Thoracic aorta endothelial cell (primary cell): ENCODE results near the gene GGA1. TPM values are rescaled to one million over a fixed set of nuclear protein-coding genes. Genes with fewer than 3 reads are reported as not detected.

ENCODE experiments used
- small RNA-seq: library from RNA; depleted of rRNA; stranded (forward); fragments of <200 nt; gene quantifications from one replicate; pipeline ENCODE3, GENCODE V24; 2012
- total RNA-seq: library from RNA; depleted of rRNA; stranded (reverse); fragments of >200 nt; gene quantifications from 2 replicates; pipeline ENCODE4 v1.2.3, GENCODE V29; 2012

The GGA1 gene
- 44.1 and 44.8 TPM in 2 replicates for total RNA-seq

GRCh38 chr22:37608477-37609239 lies at the start of gene GGA1:
Gene GGA1 (plus strand): TSS chr22:37608834. CDS start chr22:37608861, 27 bp downstream.

GRCh38 chr22:37559901-37560607 lies 48.6 kb upstream of the GGA1 start, which contains the start of gene CDC42EP1:
Gene CDC42EP1 (plus strand): TSS chr22:37560480. CDS start chr22:37566350, 5,870 bp downstream.

GRCh38 chr22:37639070-37639760 lies 30.6 kb downstream of the GGA1 start, which contains the start of gene SH3BP1:
Gene SH3BP1 (plus strand): TSS chr22:37639669. CDS start chr22:37639788, 119 bp downstream.

DNA sequence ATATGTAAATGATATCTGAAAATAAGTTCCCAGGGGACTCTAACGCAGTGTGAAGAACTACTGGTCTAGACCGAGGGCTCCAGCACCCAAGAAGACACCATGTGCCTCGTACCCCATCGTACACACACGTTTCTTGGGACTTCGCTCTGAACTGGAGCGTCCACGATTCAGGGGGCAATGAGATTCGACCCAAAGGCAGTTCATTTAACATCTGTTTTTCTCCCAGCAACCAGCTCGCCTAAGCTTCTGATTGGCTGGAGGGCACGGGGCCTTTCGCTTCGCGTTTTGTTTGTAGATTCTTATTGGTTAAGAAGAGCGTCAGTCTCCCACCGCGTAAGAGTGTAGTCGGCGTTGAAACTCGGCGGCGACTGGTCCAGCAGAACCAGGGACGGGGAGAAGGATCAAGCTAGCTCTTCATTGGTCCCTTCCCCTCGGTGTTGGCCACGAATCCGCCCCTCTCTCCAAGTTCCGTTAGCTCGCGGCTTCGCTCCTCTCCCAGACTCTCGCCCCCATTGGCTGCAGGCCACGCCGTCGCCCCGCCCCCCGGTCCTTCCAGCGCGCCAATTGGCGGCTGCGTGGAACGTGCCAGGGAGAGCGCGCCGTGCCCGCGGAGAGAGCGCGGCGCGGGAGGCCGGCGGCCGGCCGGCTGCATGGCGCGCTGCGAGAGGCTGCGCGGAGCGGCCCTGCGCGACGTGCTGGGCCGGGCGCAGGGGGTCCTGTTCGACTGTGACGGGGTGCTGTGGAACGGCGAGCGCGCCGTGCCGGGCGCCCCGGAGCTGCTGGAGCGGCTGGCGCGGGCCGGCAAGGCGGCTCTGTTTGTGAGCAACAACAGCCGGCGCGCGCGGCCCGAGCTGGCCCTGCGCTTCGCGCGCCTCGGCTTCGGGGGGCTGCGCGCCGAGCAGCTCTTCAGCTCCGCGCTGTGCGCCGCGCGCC lies 49.8 kb downstream of the GGA1 start, which contains the start of gene PDXP:
Gene PDXP, plus strand, starts transcription at position 591 of the 933 bp plus-strand sequence. Its CDS starts 60 bp downstream, at position 651.

DNA sequence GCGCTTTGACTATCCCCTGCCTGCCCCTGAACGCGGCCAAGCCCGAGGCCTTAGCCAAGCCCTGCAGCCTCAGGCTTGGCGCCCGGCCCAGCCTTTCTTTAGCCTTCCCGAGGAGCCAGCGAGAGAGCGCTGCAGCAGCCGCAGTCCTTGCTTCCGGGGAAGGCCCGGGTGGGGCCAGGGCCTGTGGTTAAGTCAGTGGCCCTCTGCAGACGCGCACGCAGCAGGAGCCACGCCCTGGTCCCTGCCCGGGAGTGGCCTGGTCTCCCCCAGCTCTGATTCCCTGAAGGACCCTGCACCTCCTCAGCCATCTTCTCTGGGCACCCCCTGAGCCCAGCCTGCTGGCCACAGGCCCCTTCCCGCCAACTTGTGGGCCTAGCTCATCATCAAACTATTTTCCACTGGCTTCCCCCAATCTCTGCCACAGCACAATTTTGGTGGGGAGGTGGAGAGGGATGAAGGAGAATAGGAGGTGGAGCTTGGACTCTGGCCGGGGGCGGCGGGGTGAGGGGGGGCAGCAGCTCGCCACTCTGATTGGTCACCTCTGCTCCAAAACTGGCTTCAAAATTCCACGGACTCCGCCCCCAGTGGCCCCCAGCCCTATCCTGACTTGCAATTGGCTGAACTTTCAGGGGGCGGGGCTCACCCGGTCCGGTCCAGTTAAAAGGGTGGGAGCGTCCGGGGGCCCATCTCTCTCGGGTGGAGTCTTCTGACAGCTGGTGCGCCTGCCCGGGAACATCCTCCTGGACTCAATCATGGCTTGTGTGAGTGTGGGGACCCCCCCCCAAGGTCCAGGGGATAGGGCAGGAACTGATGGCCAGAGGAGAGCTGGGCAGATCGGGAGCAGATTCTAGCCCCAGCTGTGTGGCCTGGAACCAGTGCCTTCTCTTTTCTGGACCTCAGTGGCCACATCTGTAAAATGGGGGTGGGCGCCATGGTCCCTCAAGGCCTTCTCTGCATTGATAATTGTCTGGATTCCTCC lies 66.6 kb downstream of the GGA1 start, which contains the start of gene LGALS1:
Gene LGALS1, plus strand, starts transcription at position 686 of the 979 bp plus-strand sequence. Its CDS starts 67 bp downstream, at position 753.

Small RNA genes lying within 50 kb of the gene (small RNA-seq; reads per million reads assigned to genes)
- gene RF00017: not detected
- gene RN7SL385P: not detected

Other genes starting within 250 kb of the GGA1 start
- under 0.01 TPM in 2 replicates for gene ELFN2, start 181.4 kb upstream of the GGA1 start, total RNA-seq
- gene MFNG, start 122.5 kb upstream of the GGA1 start, total RNA-seq: 125 and 173 TPM in 2 replicates
- gene CARD10, start 89.4 kb upstream of the GGA1 start, total RNA-seq: 26.9 and 33.2 TPM in 2 replicates
- 39.8 and 43.1 TPM in 2 replicates for gene CDC42EP1, start 48.4 kb upstream of the GGA1 start, total RNA-seq
- not detected in 2 replicates for gene LGALS2, start 28.7 kb upstream of the GGA1 start, total RNA-seq
- 0.79 and 0.93 TPM in 2 replicates for gene SH3BP1, start 30.8 kb downstream of the GGA1 start, total RNA-seq
- gene PDXP, start 49.9 kb downstream of the GGA1 start, total RNA-seq: 9.2 and 12.9 TPM in 2 replicates
- gene LGALS1, start 66.8 kb downstream of the GGA1 start, total RNA-seq: 2,227 and 2,718 TPM in 2 replicates
- 21.1 and 23.5 TPM in 2 replicates for gene NOL12, start 77.5 kb downstream of the GGA1 start, total RNA-seq
- gene TRIOBP, start 88.2 kb downstream of the GGA1 start, total RNA-seq: 83.8 and 88.0 TPM in 2 replicates
- 18.0 and 32.3 TPM in 2 replicates for gene GCAT, start 199.1 kb downstream of the GGA1 start, total RNA-seq
- not detected in 2 replicates for gene GALR3, start 214.5 kb downstream of the GGA1 start, total RNA-seq
- gene ANKRD54, start 235.5 kb downstream of the GGA1 start, total RNA-seq: 30.6 and 41.4 TPM in 2 replicates
- 327 and 367 TPM in 2 replicates for gene EIF3L, start 240.6 kb downstream of the GGA1 start, total RNA-seq